Subcutaneous abdominal adipose tissue (tissue), 5 donors: Measurements from ENCODE around the gene MALRD1.
A peak's percentile ranks its signal among the peaks of the same experiment; 100 is the strongest.
"Not testable (repeated sequence)": the region's sequence is repeated elsewhere in the genome, so short reads cannot be mapped to it uniquely, and the experiment has no call there.

Experiments used
- H3K27ac ChIP-seq: one replicate; pipeline ENCODE4 v1.7.0; 2013; ENCODE audit warnings: low read depth, mild to moderate bottlenecking, inconsistent platforms, low read length, moderate library complexity
- H3K27me3 ChIP-seq, 5 donors: one replicate each; pipeline ENCODE4 v1.7.0; 2013; ENCODE audit warnings: low read length in 5 of 5, inconsistent platforms in 1 of 5; ENCODE audit not compliant: control insufficient read depth in 5 of 5, insufficient read depth in 4 of 5
- H3K36me3 ChIP-seq, 5 donors: one replicate each; pipeline ENCODE4 v1.7.0; 2013; ENCODE audit warnings: low read length in 5 of 5; ENCODE audit not compliant: control insufficient read depth in 5 of 5, insufficient read depth in 5 of 5
- H3K4me1 ChIP-seq, 5 donors: one replicate each; pipeline ENCODE4 v1.7.0; 2013; ENCODE audit warnings: low read length in 5 of 5, mild to moderate bottlenecking in 3 of 5, moderate library complexity in 1 of 5; ENCODE audit not compliant: control insufficient read depth in 5 of 5, insufficient read depth in 5 of 5
- H3K4me3 ChIP-seq, 5 donors: one replicate each; pipeline ENCODE4 v1.7.0; 2013; ENCODE audit warnings: low read length in 5 of 5, low read depth in 1 of 5
- H3K9ac ChIP-seq, 5 donors: one replicate each; pipeline ENCODE4 v1.7.0; 2013; ENCODE audit warnings: low read length in 5 of 5, mild to moderate bottlenecking in 4 of 5, moderate library complexity in 3 of 5
- H3K9me3 ChIP-seq, 5 donors: one replicate each; pipeline ENCODE4 v1.7.0; 2013; ENCODE audit warnings: low read length in 5 of 5; ENCODE audit not compliant: control insufficient read depth in 5 of 5
- donor health status: healthy.
- donor health status: healthy.
- donor health status: healthy.
- donor health status: healthy.
- donor health status: healthy.

The MALRD1 gene

DNA sequence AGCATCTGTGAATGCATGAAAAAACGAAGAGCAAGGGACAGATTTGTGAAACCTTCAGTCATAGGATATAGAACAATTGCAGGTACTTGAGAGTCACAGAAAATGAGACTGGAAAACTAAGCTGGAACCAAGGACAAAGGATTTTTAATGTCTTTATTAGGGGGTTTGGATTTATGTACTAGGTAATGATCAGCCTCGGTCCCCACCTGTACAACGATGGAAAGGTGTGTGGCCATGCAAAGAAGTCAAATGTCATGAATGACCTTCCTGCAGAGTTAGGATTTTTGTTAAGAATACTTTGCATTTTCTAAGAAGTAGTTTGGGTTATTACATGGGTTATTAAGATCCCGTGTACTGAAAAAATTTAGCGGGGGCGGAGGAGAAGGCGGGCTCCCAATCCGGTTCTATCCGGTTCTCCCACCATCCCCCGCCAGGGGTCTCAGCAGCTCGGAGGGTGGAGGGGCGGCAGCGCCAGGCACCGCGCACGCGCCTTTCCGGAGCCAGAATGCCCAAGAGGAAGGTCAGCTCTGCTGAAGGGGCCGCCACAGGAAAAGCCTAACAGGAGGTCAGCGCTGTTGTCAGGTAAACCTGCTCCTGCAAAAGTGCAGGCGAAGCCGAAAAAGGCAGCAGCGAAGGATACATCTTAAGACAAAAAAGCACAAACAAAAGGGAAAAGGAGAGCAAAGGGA is 440.1 kb downstream of the MALRD1 start:
- H3K27ac ChIP-seq = no peak overlapping the region
- H3K27me3 ChIP-seq = no peaks in the 10 kb centered on the region
- H3K4me3 ChIP-seq = peak overlapping the region; percentile 25 to 71 (median 57)
- H3K36me3 ChIP-seq = no peaks in the 10 kb centered on the region
- peaks cover 0 to 4% (median 0%) of the 10 kb centered on the region in 5 donors for H3K4me1 ChIP-seq
- H3K9ac ChIP-seq = peak overlapping the region in 1 of 5 donors; percentile 26
- no peaks in the 10 kb centered on the region for H3K9me3 ChIP-seq

DNA sequence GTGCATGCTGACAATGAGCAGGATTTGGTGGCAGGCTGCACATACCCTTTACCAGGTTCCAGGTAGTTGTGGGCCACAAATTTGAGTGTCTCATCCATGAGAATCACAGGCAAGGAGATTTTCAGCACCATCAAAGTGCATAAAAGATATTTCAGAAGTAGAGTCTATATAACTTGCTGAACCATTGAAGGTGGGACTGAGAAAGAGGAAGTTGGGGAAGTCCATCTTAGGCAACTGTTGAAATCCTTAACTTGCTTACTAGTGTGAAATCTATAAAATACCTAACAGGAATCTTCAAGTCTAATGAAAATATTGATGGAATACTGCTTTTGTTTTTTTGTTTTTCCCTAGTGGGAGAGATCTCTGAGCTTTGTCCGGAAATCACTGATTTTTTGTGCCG is 442.6 kb downstream of the MALRD1 start:
- Histone ChIP-seq H3K4me3 (no peak overlapping the region), H3K9ac (no peak overlapping the region), H3K9me3 (no peaks in the 10 kb centered on the region), H3K36me3 (no peaks in the 10 kb centered on the region), H3K27me3 (no peaks in the 10 kb centered on the region), H3K4me1 (peaks cover 0 to 4% (median 0%) of the 10 kb centered on the region in 5 donors), H3K27ac (no peak overlapping the region)

DNA sequence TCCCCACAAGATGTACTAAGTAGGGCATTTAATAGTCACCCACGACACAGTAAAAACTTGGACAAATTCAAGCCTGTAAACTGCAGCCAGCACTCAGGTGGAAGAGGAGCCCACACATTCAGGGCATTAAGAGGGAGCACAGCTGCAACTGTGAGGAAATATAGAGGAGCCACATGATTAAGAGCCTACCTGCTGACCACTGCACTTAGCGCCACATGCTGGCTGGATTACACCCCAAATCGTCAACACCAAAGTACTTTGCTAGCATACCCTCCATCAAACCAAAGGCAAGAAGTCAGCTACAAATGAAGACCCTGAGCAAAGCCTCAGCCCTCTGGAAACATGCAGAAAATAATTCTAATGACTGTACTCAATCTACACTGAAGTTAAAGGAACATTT is 445.3 kb downstream of the MALRD1 start:
- H3K36me3 ChIP-seq = no peaks in the 10 kb centered on the region
- no peak overlapping the region for H3K9ac ChIP-seq
- no peak overlapping the region for H3K27ac ChIP-seq
- H3K27me3 ChIP-seq = no peaks in the 10 kb centered on the region
- H3K9me3 ChIP-seq = no peaks in the 10 kb centered on the region
- no peak overlapping the region for H3K4me3 ChIP-seq
- H3K4me1 ChIP-seq = peaks cover 0 to 9% (median 3%) of the 10 kb centered on the region in 5 donors

DNA sequence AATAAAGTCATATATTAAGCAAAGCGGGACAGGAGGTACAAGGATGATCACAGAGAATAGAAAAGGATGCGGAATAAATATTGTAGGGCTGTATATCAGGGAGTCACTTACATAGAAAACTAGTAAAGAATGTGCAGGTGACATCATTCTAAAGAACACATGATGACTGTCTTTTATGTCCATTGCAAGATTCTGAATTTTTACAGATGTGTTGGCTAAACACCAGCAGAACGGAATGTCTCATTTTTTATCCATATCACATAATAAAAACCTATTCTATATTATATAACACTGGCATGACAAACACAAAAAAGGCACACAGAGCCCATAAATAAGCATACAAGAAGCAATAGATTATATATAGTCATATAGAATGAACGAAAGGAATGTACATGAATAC is 448.4 kb downstream of the MALRD1 start:
- Histone ChIP-seq H3K4me1 (peaks cover 0 to 7% (median 3%) of the 10 kb centered on the region in 5 donors), H3K9me3 (no peaks in the 10 kb centered on the region), H3K9ac (no peak overlapping the region), H3K4me3 (no peak overlapping the region), H3K27ac (no peak overlapping the region), H3K27me3 (no peaks in the 10 kb centered on the region), H3K36me3 (no peaks in the 10 kb centered on the region)

DNA sequence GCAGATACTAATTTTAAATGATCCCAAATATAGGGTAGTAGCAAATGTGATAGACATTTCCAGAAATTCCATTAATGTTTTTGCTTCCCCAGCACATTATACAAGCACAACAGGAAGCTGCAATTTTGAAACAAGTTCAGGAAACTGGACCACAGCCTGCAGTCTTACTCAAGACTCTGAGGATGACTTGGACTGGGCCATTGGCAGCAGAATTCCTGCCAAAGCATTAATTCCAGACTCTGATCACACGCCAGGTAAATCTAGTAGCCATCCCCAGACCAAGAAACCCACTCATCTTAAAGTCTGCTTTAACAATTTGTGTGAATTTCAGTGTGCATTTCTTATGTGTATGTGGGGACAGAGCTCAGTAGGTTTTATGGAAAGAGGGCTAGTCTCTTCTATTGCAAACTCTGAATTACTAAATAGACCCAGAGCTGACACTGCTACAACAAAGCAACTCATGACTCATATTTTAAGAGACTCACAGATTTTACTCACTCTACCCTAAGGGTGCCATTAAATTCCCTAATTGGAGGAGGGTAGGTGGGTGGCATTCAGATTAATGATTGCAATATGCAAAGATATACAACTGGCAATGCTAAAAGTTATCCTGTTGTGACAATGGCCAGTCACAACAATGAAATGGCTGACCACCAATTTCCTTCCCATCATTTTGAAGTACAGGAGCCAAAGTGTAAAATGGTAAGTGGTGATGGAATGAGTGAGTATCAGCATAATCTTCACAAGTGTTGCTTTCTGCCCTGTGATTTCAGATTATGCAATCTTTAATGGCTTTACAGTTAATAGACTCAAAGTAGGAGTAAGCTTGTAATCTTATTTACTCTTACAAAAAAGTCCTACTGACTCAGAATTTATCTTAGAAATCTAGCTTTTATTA is 450.0 kb downstream of the MALRD1 start:
- no peaks in the 10 kb centered on the region for H3K27me3 ChIP-seq
- H3K9ac ChIP-seq = no peak overlapping the region
- peaks cover 0 to 7% (median 3%) of the 10 kb centered on the region in 5 donors for H3K4me1 ChIP-seq
- no peak overlapping the region for H3K27ac ChIP-seq
- no peaks in the 10 kb centered on the region for H3K36me3 ChIP-seq
- H3K4me3 ChIP-seq = no peak overlapping the region
- no peaks in the 10 kb centered on the region for H3K9me3 ChIP-seq

GRCh38 chr10:19499291-19499770 is 450.7 kb downstream of the MALRD1 start:
- no peak overlapping the region for H3K9ac ChIP-seq
- no peaks in the 10 kb centered on the region for H3K27me3 ChIP-seq
- peaks cover 0 to 7% (median 3%) of the 10 kb centered on the region in 5 donors for H3K4me1 ChIP-seq
- H3K9me3 ChIP-seq = no peaks in the 10 kb centered on the region
- no peaks in the 10 kb centered on the region for H3K36me3 ChIP-seq
- no peak overlapping the region for H3K27ac ChIP-seq
- no peak overlapping the region for H3K4me3 ChIP-seq

GRCh38 chr10:19500959-19501358 is 452.4 kb downstream of the MALRD1 start:
- Histone ChIP-seq H3K36me3 (no peaks in the 10 kb centered on the region), H3K4me3 (no peak overlapping the region), H3K4me1 (peaks cover 0 to 7% (median 3%) of the 10 kb centered on the region in 5 donors), H3K27ac (no peak overlapping the region), H3K27me3 (no peaks in the 10 kb centered on the region), H3K9ac (no peak overlapping the region), H3K9me3 (peaks cover 0 to 3% (median 0%) of the 10 kb centered on the region in 5 donors)

DNA sequence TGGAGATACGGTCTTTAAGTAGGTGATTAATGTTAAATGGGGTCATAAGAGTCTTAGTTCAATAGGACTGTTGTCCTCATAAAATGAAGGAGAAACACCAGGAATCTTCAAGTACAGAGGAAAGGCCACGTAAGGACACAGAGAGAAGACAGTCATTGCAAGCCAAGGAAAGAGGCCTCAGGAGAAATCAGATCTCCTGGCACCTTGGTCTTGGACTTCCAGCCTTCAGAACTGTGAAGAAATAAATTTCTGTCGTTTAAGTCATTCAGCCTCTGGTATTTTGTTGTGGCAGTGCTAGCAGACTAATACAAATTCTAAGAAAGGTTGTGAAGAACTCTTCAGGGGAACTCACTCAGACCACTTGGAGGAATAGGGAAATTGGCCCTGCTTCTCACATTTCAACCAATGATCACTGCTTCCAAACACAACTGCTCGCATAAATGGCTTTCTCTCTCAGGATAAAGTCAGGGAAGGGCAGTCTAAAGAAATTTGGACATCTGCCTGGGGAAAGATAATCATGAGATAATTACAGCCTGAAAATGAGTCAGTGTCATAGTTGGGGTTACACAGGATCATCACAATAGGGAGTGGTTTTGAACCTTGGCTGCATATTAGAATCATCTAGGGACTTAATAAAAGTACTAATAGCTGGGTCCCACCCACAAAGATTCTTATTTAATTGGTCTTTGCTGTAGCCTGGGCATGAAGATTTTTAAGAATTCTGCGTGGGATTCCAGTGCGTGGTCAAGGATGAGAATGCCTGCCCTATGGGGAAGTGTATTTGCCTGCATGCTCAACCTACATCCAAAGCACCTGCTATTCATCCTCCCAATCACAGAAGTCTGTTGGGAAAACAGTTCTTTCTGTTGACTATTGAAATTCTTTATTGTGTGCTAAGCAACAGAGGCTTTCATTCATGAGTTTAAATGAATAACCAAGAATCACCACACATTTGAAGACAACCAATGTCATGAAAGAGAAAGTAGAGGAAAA is 457.0 kb downstream of the MALRD1 start:
- H3K27me3 ChIP-seq = no peaks in the 10 kb centered on the region
- no peaks in the 10 kb centered on the region for H3K36me3 ChIP-seq
- no peak overlapping the region for H3K4me3 ChIP-seq
- H3K9ac ChIP-seq = no peak overlapping the region
- no peaks in the 10 kb centered on the region for H3K4me1 ChIP-seq
- H3K27ac ChIP-seq = no peak overlapping the region
- H3K9me3 ChIP-seq = peaks cover 0 to 3% (median 2%) of the 10 kb centered on the region in 5 donors

DNA sequence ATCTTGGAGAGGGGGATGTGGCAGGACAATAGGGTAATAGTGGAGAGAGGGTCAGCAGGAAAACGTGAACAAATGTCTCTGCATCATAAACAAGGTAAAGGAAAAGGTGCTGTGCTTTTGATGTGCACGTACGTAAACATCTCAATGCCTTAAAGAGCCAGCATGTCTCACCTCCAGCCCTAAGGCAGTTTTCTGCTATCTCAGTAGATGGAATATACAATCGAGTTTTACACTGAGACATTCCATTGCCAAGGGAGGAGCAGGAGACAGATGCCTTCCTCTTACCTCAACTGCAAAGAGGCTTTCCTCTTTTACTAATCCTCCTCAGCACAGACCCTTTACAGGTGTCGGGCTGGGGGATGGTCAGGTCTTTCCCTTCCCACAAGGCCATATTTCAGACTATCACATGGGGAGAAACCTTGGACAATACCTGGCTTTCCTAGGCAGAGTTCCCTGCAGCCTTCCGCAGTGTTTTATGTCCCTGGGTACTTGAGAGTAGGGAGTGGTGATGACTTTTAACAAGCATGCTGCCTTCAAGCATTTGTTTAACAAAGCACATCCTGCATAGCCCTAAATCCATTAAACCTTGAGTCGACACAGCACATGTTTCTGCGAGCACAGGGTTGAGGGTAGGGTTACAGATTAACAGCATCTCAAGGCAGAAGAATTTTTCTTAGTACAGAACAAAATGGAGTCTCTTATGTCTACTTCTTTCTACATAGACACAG is 461.6 kb downstream of the MALRD1 start:
- H3K4me1 ChIP-seq, H3K9ac ChIP-seq, H3K27me3 ChIP-seq, H3K9me3 ChIP-seq, H3K27ac ChIP-seq, H3K4me3 ChIP-seq, H3K36me3 ChIP-seq: not testable (repeated sequence)
